Calu3 (cell line): ENCODE measurements around the gene TSHB. TPM values are rescaled to one million over a fixed set of nuclear protein-coding genes. Genes with fewer than 3 reads are reported as not detected.

Experiments
- BruUV-seq: library from RNA; stranded (reverse); fragments of 400-500 nt; replicated peaks from 2 replicates; lab custom pipeline; 2021; lab: Mats Ljungman, UMichigan
- CTCF ChIA-PET: fragments of 300-600 bp; sonication (Branson Sonifier 250); formaldehyde crosslinking; loops from one replicate; lab custom pipeline; 2022; ENCODE audit warnings: antibody characterized with exemption; lab: Charles Lee
- DNase-seq: peaks from one replicate; pipeline ENCODE4 v3.0.0; 2022
- H3K27ac Mint-ChIP-seq: one replicate; pipeline ENCODE4 v1.8.0; 2022; ENCODE audit warnings: mixed read lengths; ENCODE audit not compliant: unreplicated experiment
- H3K27me3 Mint-ChIP-seq: one replicate; pipeline ENCODE4 v1.8.0; 2022; ENCODE audit warnings: mixed read lengths; ENCODE audit not compliant: unreplicated experiment
- H3K36me3 Mint-ChIP-seq: one replicate; pipeline ENCODE4 v1.8.0; 2022; ENCODE audit warnings: mild to moderate bottlenecking, moderate library complexity, mixed read lengths; ENCODE audit not compliant: insufficient read depth, unreplicated experiment
- H3K4me1 Mint-ChIP-seq: one replicate; pipeline ENCODE4 v1.8.0; 2022; ENCODE audit warnings: mild to moderate bottlenecking, low read depth, mixed read lengths; ENCODE audit not compliant: unreplicated experiment
- H3K4me3 Mint-ChIP-seq: one replicate; pipeline ENCODE4 v1.8.0; 2022; ENCODE audit warnings: mild to moderate bottlenecking, low read depth, moderate library complexity, mixed read lengths; ENCODE audit not compliant: unreplicated experiment
- H3K9me3 Mint-ChIP-seq: one replicate; pipeline ENCODE4 v1.8.0; 2022; ENCODE audit warnings: low read depth, mixed read lengths; ENCODE audit not compliant: unreplicated experiment
- intact Hi-C: fragments of 100-400 bp; cut with micrococcal nuclease; formaldehyde crosslinking; loops from one replicate; pipeline ENCODE4 v1.10.0; 2022; ENCODE audit not compliant: unreplicated experiment
- total RNA-seq: library from RNA; stranded (reverse); gene quantifications from 2 replicates; pipeline ENCODE4 v1.2.3, GENCODE V29; 2022
- TF ChIP-seq, protein P1 (sequence below): fragments of 200-600 bp; IDR thresholded peaks from one replicate; pipeline ENCODE4 v1.8.0; 2022; ENCODE audit warnings: antibody characterized with exemption; ENCODE audit not compliant: unreplicated experiment

TSHB gene
- total RNA-seq, 1 experiment from 2014 or later = not detected

DNA sequence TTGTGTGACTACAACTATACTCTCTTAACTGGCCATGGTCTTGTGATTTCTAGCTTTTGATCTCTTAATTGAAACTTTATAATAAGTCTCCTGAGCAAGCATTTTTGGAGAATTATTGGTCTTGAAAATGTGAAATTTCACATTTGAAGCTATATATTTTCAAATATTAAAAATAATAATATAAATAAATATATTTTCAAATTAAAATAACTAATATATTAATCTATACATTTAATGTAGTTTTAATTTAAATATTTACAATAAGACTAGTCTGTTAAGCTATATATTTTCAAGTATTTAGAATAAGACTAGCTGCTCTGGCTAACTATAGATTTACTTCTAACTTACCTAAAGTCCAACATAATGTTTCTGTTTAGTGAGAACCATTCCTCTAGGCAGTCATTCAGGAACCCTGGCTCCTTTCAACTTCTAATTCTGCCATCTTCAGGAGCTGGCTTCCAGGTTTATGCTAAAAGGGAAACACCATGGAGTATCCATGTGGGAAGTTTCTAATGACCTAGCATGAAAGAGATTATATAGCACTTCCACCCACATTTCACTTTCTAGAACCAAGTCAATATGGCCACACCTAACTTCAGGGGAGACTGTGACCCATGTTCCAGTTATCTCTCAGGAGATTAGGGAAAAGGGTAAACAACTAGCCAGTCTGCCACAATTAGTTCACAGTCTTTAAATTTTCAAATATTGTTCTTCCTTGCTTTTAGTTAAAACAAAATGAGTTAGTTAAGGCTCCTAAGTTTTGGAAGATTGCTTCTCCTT, 31.9 kb upstream of the TSHB start:
- no peaks in the 10 kb centered on the region for H3K4me1 Mint-ChIP-seq
- H3K4me3 Mint-ChIP-seq = no peak overlapping the region
- no peak overlapping the region for H3K27ac Mint-ChIP-seq
- intact Hi-C loops = loop anchor here (5.0 kb wide), 1 partner anchor 370 kb away; no protein-coding TSS in a partner anchor
- TF ChIP-seq, protein P1, sequence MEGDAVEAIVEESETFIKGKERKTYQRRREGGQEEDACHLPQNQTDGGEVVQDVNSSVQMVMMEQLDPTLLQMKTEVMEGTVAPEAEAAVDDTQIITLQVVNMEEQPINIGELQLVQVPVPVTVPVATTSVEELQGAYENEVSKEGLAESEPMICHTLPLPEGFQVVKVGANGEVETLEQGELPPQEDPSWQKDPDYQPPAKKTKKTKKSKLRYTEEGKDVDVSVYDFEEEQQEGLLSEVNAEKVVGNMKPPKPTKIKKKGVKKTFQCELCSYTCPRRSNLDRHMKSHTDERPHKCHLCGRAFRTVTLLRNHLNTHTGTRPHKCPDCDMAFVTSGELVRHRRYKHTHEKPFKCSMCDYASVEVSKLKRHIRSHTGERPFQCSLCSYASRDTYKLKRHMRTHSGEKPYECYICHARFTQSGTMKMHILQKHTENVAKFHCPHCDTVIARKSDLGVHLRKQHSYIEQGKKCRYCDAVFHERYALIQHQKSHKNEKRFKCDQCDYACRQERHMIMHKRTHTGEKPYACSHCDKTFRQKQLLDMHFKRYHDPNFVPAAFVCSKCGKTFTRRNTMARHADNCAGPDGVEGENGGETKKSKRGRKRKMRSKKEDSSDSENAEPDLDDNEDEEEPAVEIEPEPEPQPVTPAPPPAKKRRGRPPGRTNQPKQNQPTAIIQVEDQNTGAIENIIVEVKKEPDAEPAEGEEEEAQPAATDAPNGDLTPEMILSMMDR = no peak
- H3K27me3 Mint-ChIP-seq = no peaks in the 10 kb centered on the region
- no peaks in the 10 kb centered on the region for H3K36me3 Mint-ChIP-seq
- CTCF ChIA-PET = no interaction called here
- H3K9me3 Mint-ChIP-seq = no peaks in the 10 kb centered on the region
- BruUV-seq = no TSS peak
- no peak for DNase-seq

DNA sequence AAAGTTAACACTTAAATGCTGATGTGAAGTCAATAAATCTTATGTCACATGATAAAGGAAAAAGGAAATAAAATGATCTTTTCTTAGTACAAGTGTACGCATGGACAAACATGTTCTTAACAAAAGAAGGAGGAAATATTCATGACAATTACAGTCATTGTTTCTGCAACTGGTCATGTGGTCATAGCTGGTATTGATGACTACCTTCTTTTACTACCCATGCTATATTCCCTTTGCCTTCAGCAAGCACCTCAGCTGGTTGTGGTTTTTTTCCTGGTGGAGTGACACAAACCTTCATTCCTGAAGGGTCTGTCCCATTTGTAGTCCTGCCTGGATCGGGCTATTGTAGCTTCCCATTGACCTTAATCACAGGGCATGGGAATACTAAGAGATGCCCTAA, 23.4 kb upstream of the TSHB start:
- peaks cover 6% of the 10 kb centered on the region for H3K27me3 Mint-ChIP-seq
- TF ChIP-seq, protein P1 = no peak
- H3K9me3 Mint-ChIP-seq = no peaks in the 10 kb centered on the region
- BruUV-seq = no TSS peak
- intact Hi-C loops = no loop called here
- no peak overlapping the region for H3K27ac Mint-ChIP-seq
- CTCF ChIA-PET = no interaction called here
- H3K4me1 Mint-ChIP-seq = no peaks in the 10 kb centered on the region
- H3K4me3 Mint-ChIP-seq = no peak overlapping the region
- no peak for DNase-seq
- H3K36me3 Mint-ChIP-seq = no peaks in the 10 kb centered on the region

DNA sequence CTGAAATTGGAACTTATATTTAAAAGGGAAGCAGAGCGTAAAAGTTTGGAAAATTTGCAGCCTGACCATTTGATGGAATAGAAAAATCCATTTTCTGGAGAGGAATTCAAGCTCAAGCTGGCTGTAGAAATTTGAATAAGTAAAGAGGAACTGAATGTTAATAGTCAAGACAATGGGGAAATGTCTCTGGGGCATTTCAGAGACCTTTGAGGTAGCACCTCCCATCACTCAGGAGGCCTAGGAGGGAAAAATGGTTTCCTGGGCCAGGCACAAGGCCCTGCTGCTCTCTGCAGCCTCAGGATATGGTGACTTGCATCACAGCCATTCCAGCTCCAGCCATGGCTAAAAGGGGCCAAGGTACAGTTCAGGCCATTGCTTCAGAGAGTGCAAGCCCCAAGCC, 17.6 kb upstream of the TSHB start:
- Mint-ChIP-seq H3K27ac (no peak overlapping the region), H3K4me3 (no peak overlapping the region), H3K9me3 (no peaks in the 10 kb centered on the region), H3K4me1 (no peaks in the 10 kb centered on the region), H3K36me3 (no peaks in the 10 kb centered on the region), H3K27me3 (peaks cover 13% of the 10 kb centered on the region)
- TF ChIP-seq, protein P1 = no peak
- DNase-seq = no peak
- intact Hi-C loops = no loop called here
- BruUV-seq = no TSS peak
- CTCF ChIA-PET = interaction anchor here (0.6 kb wide), 1 partner anchor 7 kb away, joined by 3 read pairs; no protein-coding TSS in a partner anchor

DNA sequence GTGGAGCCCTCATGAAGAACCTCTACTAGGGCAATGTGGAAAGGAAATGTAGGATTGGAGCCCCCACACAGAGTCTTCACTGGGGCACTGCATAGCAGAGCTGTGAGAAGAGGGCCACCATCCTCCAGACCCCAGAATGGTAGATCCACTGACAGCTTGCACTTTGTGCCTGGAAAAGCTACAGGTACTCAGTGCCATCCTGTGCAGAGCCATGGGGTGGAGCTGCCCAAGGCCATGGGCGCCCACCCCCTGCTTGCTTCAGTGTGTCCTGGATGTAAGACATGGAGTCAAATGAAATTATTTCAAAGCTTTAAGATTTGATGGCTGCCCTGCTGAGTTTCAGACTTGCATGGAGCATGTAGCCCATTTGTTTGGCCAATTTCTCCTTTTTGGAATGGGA, 17.2 kb upstream of the TSHB start:
- no TSS peak for BruUV-seq
- no peak overlapping the region for H3K4me3 Mint-ChIP-seq
- peaks cover 13% of the 10 kb centered on the region for H3K27me3 Mint-ChIP-seq
- no peaks in the 10 kb centered on the region for H3K36me3 Mint-ChIP-seq
- DNase-seq = no peak
- H3K9me3 Mint-ChIP-seq = no peaks in the 10 kb centered on the region
- H3K27ac Mint-ChIP-seq = no peak overlapping the region
- TF ChIP-seq, protein P1 = no peak
- intact Hi-C loops = no loop called here
- CTCF ChIA-PET = interaction anchor here (0.6 kb wide), 1 partner anchor 8 kb away, joined by 3 read pairs; no protein-coding TSS in a partner anchor
- H3K4me1 Mint-ChIP-seq = no peaks in the 10 kb centered on the region
